Neuronal stem cell (in vitro differentiated cells): ENCODE results near the gene DTNB.
"Not testable (repeated sequence)": the region's sequence is repeated elsewhere in the genome, so short reads cannot be mapped to it uniquely, and the experiment has no call there.

Source experiments
- DNase-seq: peaks from one replicate; pipeline ENCODE4 v3.0.0-alpha.2; 2013; ENCODE audit warnings: low spot score
- H2AFZ ChIP-seq: one replicate; pipeline ENCODE4 v1.6.1; 2013; ENCODE audit warnings: mild to moderate bottlenecking, low read length, inconsistent platforms
- H2AK5ac ChIP-seq: 2 replicates; pipeline ENCODE4 v1.6.1; 2013; ENCODE audit warnings: low read depth, mild to moderate bottlenecking, inconsistent platforms, low read length, moderate library complexity, mixed read lengths
- H2BK120ac ChIP-seq: 2 replicates; pipeline ENCODE4 v1.6.1; 2013; ENCODE audit warnings: low read depth, mild to moderate bottlenecking, inconsistent platforms, low read length, moderate library complexity, mixed read lengths
- H2BK12ac ChIP-seq: one replicate; pipeline ENCODE4 v1.6.1; 2013; ENCODE audit warnings: low read length, inconsistent platforms
- H2BK15ac ChIP-seq: 2 replicates; pipeline ENCODE4 v1.6.1; 2013; ENCODE audit warnings: mild to moderate bottlenecking, low read length, inconsistent platforms, mixed read lengths
- H2BK5ac ChIP-seq: one replicate; pipeline ENCODE4 v1.6.1; 2013; ENCODE audit warnings: inconsistent platforms, mild to moderate bottlenecking, low read length, moderate library complexity
- H3K14ac ChIP-seq: one replicate; pipeline ENCODE4 v1.6.1; 2013; ENCODE audit warnings: low read length, inconsistent platforms
- H3K18ac ChIP-seq: 2 replicates; pipeline ENCODE4 v1.6.1; 2013; ENCODE audit warnings: low read length, inconsistent platforms
- H3K23ac ChIP-seq: 2 replicates; pipeline ENCODE4 v1.6.1; 2013; ENCODE audit warnings: low read depth, mild to moderate bottlenecking, mixed read lengths, low read length, inconsistent platforms; ENCODE audit not compliant: poor library complexity
- H3K27ac ChIP-seq: replicated peaks from 3 replicates; pipeline ENCODE4 v1.5.1; 2013; ENCODE audit warnings: low read length, inconsistent platforms
- H3K27me3 ChIP-seq, 3 experiments: 2 replicates each; pipeline ENCODE4 v1.6.1; 2013; ENCODE audit warnings: low read length in 3 of 3, mild to moderate bottlenecking in 2 of 3, inconsistent platforms in 1 of 3, low read depth in 1 of 3, mixed read lengths in 1 of 3, moderate library complexity in 1 of 3; ENCODE audit not compliant: control insufficient read depth in 3 of 3, insufficient read depth in 3 of 3
- H3K36me3 ChIP-seq, 2 donors: replicated peaks in 1 of 2; 2 replicates each; pipeline ENCODE4 v1.6.1; 2013; ENCODE audit warnings: low read length in 2 of 2; ENCODE audit not compliant: control insufficient read depth in 2 of 2, insufficient read depth in 2 of 2
- H3K4ac ChIP-seq: 2 replicates; pipeline ENCODE4 v1.6.1; 2013; ENCODE audit warnings: inconsistent platforms, mild to moderate bottlenecking, low read length, moderate library complexity
- H3K4me1 ChIP-seq, 2 donors: 1 replicate in 1 of 2; 2 replicates in 1 of 2; pipeline ENCODE4 v1.6.1; 2013; ENCODE audit warnings: low read length in 2 of 2, low read depth in 1 of 2; ENCODE audit not compliant: control insufficient read depth in 2 of 2, insufficient read depth in 1 of 2
- H3K4me2 ChIP-seq: one replicate; pipeline ENCODE4 v1.6.1; 2013; ENCODE audit warnings: mild to moderate bottlenecking, low read length, inconsistent platforms; ENCODE audit not compliant: insufficient read depth, poor library complexity, severe bottlenecking
- H3K4me3 ChIP-seq, 2 donors: 2 replicates each; pipeline ENCODE4 v1.5.1; 2013; ENCODE audit warnings: low read length in 2 of 2, mild to moderate bottlenecking in 2 of 2, inconsistent platforms in 1 of 2, moderate library complexity in 1 of 2
- H3K79me1 ChIP-seq: one replicate; pipeline ENCODE4 v1.6.1; 2013; ENCODE audit warnings: low read depth, mild to moderate bottlenecking, inconsistent platforms, low read length, moderate library complexity
- H3K9ac ChIP-seq: one replicate; pipeline ENCODE4 v1.6.1; 2013; ENCODE audit warnings: mild to moderate bottlenecking, low read depth, low read length, inconsistent platforms; ENCODE audit not compliant: poor library complexity
- H3K9me3 ChIP-seq, 2 donors: replicated peaks in 1 of 2; 2 replicates each; pipeline versions ENCODE3 to v1.6.1; 2013; ENCODE audit warnings: low read length in 2 of 2, mild to moderate bottlenecking in 2 of 2, inconsistent platforms in 1 of 2, low read depth in 1 of 2, mixed read lengths in 1 of 2, moderate library complexity in 1 of 2; ENCODE audit not compliant: control insufficient read depth in 2 of 2, insufficient read depth in 1 of 2
- H4K8ac ChIP-seq: one replicate; pipeline ENCODE4 v1.6.1; 2013; ENCODE audit warnings: low read depth, mild to moderate bottlenecking, inconsistent platforms, low read length, moderate library complexity
- H4K91ac ChIP-seq: one replicate; pipeline ENCODE4 v1.6.1; 2013; ENCODE audit warnings: low read length, low read depth, mild to moderate bottlenecking, inconsistent platforms; ENCODE audit not compliant: poor library complexity
- WGBS, 2 donors: extraction: QIAGEN DNeasy Blood & Tissue Kit; methylation state at CpG; one replicate each; pipeline ENCODE4 v1.1.7; 2013; ENCODE audit warnings: missing lambda C conversion rate in 2 of 2, mixed read lengths in 1 of 2; ENCODE audit not compliant: insufficient read length in 2 of 2, insufficient replicate concordance in 1 of 2; ENCODE audit errors: extremely low coverage in 2 of 2; 5-methylcytosine and 5-hydroxymethylcytosine counted together

Gene DTNB

GRCh38 chr2:25557179-25558036 is 116.0 kb downstream of the DTNB start:
- no peak overlapping the region for H3K23ac ChIP-seq
- H2BK5ac ChIP-seq, result no peak overlapping the region
- WGBS, 2 donors, result no CpG with 5 or more reads among the region's 6 CpGs
- no peak overlapping the region for H3K4me2 ChIP-seq
- H3K4ac ChIP-seq, result no peak overlapping the region
- H3K36me3 ChIP-seq, result no peaks in the 10 kb centered on the region
- peaks cover 0 to 11% of the 10 kb centered on the region in 2 donors for H3K4me1 ChIP-seq
- H3K4me3 ChIP-seq, result no peak overlapping the region
- H4K91ac ChIP-seq, result no peak overlapping the region
- no peak overlapping the region for H2AK5ac ChIP-seq
- DNase-seq, result no peak
- no peak overlapping the region for H3K9ac ChIP-seq
- no peaks in the 10 kb centered on the region for H3K9me3 ChIP-seq
- no peak overlapping the region for H4K8ac ChIP-seq
- no peaks in the 10 kb centered on the region for H3K79me1 ChIP-seq
- H2BK12ac ChIP-seq, result no peak overlapping the region
- H3K27me3 ChIP-seq, result no peaks in the 10 kb centered on the region
- no peak overlapping the region for H3K14ac ChIP-seq
- H3K18ac ChIP-seq, result no peak overlapping the region
- H3K27ac ChIP-seq, result no peak overlapping the region
- H2AFZ ChIP-seq, result no peak overlapping the region
- no peak overlapping the region for H2BK15ac ChIP-seq
- no peak overlapping the region for H2BK120ac ChIP-seq

GRCh38 chr2:25552318-25552717 is 121.1 kb downstream of the DTNB start:
- H2AK5ac ChIP-seq, result no peak overlapping the region
- no peak for DNase-seq
- no peak overlapping the region for H3K4me2 ChIP-seq
- no peak overlapping the region for H2BK5ac ChIP-seq
- peak overlapping the region; percentile 60 for H3K9ac ChIP-seq
- H3K4ac ChIP-seq, result no peak overlapping the region
- no peak overlapping the region for H4K8ac ChIP-seq
- H3K23ac ChIP-seq, result no peak overlapping the region
- no peaks in the 10 kb centered on the region for H3K36me3 ChIP-seq
- H4K91ac ChIP-seq, result no peak overlapping the region
- no peak overlapping the region for H2BK15ac ChIP-seq
- no peak overlapping the region for H3K14ac ChIP-seq
- no peak overlapping the region for H2BK120ac ChIP-seq
- H3K27me3 ChIP-seq, result no peaks in the 10 kb centered on the region
- WGBS, 2 donors, result no CpG with 5 or more reads among the region's 4 CpGs
- H3K9me3 ChIP-seq, result no peaks in the 10 kb centered on the region
- no peak overlapping the region for H2AFZ ChIP-seq
- H3K4me3 ChIP-seq, result no peak overlapping the region
- no peaks in the 10 kb centered on the region for H3K4me1 ChIP-seq
- H3K18ac ChIP-seq, result no peak overlapping the region
- no peaks in the 10 kb centered on the region for H3K79me1 ChIP-seq
- H2BK12ac ChIP-seq, result no peak overlapping the region
- no peak overlapping the region for H3K27ac ChIP-seq

- Histone ChIP-seq H3K9me3 (no peaks in the 10 kb centered on the region), H4K91ac (no peak overlapping the region), H3K36me3 (no peaks in the 10 kb centered on the region), H3K4me3 (no peak overlapping the region), H2BK15ac (no peak overlapping the region), H3K23ac (no peak overlapping the region), H2BK120ac (no peak overlapping the region), H3K14ac (no peak overlapping the region), H3K4ac (no peak overlapping the region), H2AFZ (no peak overlapping the region), H3K9ac (peak overlapping the region; percentile 30), H3K4me1 (no peaks in the 10 kb centered on the region), H3K18ac (no peak overlapping the region), H2BK5ac (no peak overlapping the region), H3K4me2 (no peak overlapping the region), H2BK12ac (no peak overlapping the region), H3K79me1 (no peaks in the 10 kb centered on the region), H3K27ac (no peak overlapping the region), H3K27me3 (no peaks in the 10 kb centered on the region), H2AK5ac (no peak overlapping the region), H4K8ac (no peak overlapping the region)
- DNase-seq, result no peak
- WGBS, 2 donors, result no CpG with 5 or more reads among the region's 2 CpGs
Measured at GRCh38 chr2:25551316-25551715, 122.1 kb downstream of the DTNB start.

GRCh38 chr2:25549571-25549970 is 123.8 kb downstream of the DTNB start:
- H3K4me3 ChIP-seq, H2BK120ac ChIP-seq, H4K91ac ChIP-seq, H3K9me3 ChIP-seq, H3K9ac ChIP-seq, H3K4ac ChIP-seq, H2BK5ac ChIP-seq, H4K8ac ChIP-seq, H3K23ac ChIP-seq, H3K18ac ChIP-seq, H3K4me1 ChIP-seq, H3K4me2 ChIP-seq, DNase-seq, H3K27me3 ChIP-seq, H2BK12ac ChIP-seq, H3K14ac ChIP-seq, H2AFZ ChIP-seq, H2BK15ac ChIP-seq, H3K36me3 ChIP-seq, H3K27ac ChIP-seq, H3K79me1 ChIP-seq, H2AK5ac ChIP-seq: not testable (repeated sequence)
- no CpG with 5 or more reads among the region's 2 CpGs for WGBS, 2 donors
